ENCODE measurements around the gene PRDM16.

DNA sequence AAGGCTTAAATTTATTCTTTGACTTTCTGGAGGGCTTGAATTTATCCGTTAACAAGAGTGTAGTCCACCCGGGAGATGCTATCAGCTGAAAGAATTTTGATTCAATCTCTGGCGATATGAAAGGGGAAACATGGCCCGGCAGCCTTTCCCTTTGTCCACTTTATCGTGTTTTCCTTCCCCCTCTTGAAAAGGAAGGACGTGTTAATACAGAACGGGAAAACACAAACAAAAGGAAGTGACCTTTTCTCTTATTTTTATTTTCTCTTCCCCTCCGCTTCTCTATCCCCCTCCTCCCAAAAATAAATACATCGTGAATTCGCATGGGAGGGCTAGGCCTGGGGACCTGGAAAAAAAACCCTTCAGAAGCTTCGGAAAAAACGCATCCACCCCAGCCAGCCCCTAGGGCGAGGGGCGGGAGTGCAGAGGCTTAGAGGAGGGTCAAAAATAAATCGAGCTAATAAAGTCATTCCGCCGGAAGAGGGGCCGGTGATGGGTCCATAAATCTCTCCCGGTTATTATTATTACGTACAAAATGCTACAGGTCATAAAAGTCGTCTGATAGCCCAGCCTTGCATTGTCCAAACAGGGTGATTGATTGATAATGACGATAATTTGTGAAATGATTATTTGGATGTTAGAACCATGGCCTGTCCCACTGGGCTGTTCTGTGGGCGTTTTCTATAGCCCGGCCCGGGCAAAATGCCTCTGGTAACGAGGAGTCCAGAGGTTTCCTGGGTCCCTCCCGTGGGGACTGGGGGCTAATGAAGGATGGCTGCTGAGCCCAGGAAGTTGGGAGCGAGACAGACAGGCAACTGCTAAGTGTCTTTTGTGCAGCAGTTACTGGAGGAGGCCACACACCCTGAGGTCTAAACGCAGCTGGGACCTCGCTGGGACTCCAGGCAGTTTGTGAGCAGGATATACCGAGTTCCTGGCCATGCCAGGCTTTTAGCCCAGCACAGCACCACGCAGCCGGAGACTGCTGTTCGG, 179.4 kb downstream of the PRDM16 start:
- TF ChIP-seq, protein P1, sequence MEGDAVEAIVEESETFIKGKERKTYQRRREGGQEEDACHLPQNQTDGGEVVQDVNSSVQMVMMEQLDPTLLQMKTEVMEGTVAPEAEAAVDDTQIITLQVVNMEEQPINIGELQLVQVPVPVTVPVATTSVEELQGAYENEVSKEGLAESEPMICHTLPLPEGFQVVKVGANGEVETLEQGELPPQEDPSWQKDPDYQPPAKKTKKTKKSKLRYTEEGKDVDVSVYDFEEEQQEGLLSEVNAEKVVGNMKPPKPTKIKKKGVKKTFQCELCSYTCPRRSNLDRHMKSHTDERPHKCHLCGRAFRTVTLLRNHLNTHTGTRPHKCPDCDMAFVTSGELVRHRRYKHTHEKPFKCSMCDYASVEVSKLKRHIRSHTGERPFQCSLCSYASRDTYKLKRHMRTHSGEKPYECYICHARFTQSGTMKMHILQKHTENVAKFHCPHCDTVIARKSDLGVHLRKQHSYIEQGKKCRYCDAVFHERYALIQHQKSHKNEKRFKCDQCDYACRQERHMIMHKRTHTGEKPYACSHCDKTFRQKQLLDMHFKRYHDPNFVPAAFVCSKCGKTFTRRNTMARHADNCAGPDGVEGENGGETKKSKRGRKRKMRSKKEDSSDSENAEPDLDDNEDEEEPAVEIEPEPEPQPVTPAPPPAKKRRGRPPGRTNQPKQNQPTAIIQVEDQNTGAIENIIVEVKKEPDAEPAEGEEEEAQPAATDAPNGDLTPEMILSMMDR (IDR thresholded peaks at IDR 0.05), result no peak
- no peak for TF ChIP-seq EZH2 (IDR thresholded peaks at IDR 0.05; ENCODE audit: borderline replicate concordance, insufficient read depth, low read depth, low read length, poor library complexity, severe bottlenecking)
